ENCODE measurements around the gene ELMO1. TPM values are rescaled to one million over a fixed set of nuclear protein-coding genes. Genes with fewer than 3 reads are reported as not detected.

The ELMO1 gene
- polyA plus RNA-seq, 2 of the 4 experiments (the other 2 are of a cell fraction): 2.3 to 6.1 TPM

GRCh38 chr7:37353949-37354655 is 94.6 kb downstream of the ELMO1 start:
- 82% methylated on average over 5 of the region's 5 CpGs for WGBS (ENCODE audit: missing lambda C conversion rate)
- H3K4me2 ChIP-seq: peak overlapping the region; percentile 28; the same call in 2 of the 3 replicates
- peaks cover 8% of the 10 kb centered on the region; the same call in 2 of the 3 replicates for H3K4me1 ChIP-seq
- H3K27ac ChIP-seq: peak overlapping the region in 1 of 2 experiments; percentile 21; a peak in 1 of 6 replicates
- ChIA-PET POLR2A (no interaction called here), CTCF (interaction anchor here (1.1 to 4.2 kb wide), 2 partner anchors 118 to 126 kb away, joined by 5 to 22 read pairs; no protein-coding TSS in a partner anchor)
- DNase-seq (ENCODE audit: low read depth in 1 of 2, low spot score in 1 of 2) (no peak), FAIRE-seq (no peak), ATAC-seq (no peak)
- no peaks in the 10 kb centered on the region for H3K9me3 ChIP-seq
- H3K4me3 ChIP-seq: no peak overlapping the region
- TF ChIP-seq FOXS1 (CRISPR knock-in tag; IDR thresholded peaks at IDR 0.05) (no peak), ATOH8 (CRISPR knock-in tag; IDR thresholded peaks at IDR 0.05; ENCODE audit: low read depth) (no peak), SMC3 (IDR thresholded peaks at IDR 0.05) (no peak), RNF2 (IDR thresholded peaks at IDR 0.05; ENCODE audit: borderline replicate concordance, low read depth) (no peak), USF2 (IDR thresholded peaks at IDR 0.05) (no peak), BHLHE40 (IDR thresholded peaks at IDR 0.05; ENCODE audit: low read depth, low read length) (no peak), KDM1A (IDR thresholded peaks at IDR 0.05; ENCODE audit: low read depth) (no peak), CHD4 (IDR thresholded peaks at IDR 0.05; ENCODE audit: borderline replicate concordance) (no peak), NPAS2 (CRISPR knock-in tag; IDR thresholded peaks at IDR 0.05; ENCODE audit: borderline replicate concordance) (no peak), ZSCAN20 (CRISPR knock-in tag; IDR thresholded peaks at IDR 0.05) (no peak), SREBF2 (IDR thresholded peaks at IDR 0.05) (no peak), CHD2 (IDR thresholded peaks at IDR 0.05; ENCODE audit: low read length, partially characterized antibody) (no peak), MYC (IDR thresholded peaks at IDR 0.05; ENCODE audit: borderline replicate concordance, low read length) (no peak)
- TF ChIP-seq, protein P1, sequence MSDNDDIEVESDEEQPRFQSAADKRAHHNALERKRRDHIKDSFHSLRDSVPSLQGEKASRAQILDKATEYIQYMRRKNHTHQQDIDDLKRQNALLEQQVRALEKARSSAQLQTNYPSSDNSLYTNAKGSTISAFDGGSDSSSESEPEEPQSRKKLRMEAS (IDR thresholded peaks at IDR 0.05): no peak
- TF ChIP-seq, protein P2, sequence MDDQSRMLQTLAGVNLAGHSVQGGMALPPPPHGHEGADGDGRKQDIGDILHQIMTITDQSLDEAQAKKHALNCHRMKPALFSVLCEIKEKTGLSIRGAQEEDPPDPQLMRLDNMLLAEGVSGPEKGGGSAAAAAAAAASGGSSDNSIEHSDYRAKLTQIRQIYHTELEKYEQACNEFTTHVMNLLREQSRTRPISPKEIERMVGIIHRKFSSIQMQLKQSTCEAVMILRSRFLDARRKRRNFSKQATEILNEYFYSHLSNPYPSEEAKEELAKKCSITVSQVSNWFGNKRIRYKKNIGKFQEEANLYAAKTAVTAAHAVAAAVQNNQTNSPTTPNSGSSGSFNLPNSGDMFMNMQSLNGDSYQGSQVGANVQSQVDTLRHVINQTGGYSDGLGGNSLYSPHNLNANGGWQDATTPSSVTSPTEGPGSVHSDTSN (IDR thresholded peaks at IDR 0.05): no peak
- TF ChIP-seq, protein P3, sequence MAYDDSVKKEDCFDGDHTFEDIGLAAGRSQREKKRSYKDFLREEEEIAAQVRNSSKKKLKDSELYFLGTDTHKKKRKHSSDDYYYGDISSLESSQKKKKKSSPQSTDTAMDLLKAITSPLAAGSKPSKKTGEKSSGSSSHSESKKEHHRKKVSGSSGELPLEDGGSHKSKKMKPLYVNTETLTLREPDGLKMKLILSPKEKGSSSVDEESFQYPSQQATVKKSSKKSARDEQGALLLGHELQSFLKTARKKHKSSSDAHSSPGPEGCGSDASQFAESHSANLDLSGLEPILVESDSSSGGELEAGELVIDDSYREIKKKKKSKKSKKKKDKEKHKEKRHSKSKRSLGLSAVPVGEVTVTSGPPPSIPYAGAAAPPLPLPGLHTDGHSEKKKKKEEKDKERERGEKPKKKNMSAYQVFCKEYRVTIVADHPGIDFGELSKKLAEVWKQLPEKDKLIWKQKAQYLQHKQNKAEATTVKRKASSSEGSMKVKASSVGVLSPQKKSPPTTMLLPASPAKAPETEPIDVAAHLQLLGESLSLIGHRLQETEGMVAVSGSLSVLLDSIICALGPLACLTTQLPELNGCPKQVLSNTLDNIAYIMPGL (CRISPR knock-in tag; IDR thresholded peaks at IDR 0.05; ENCODE audit: borderline replicate concordance): no peak
- TF ChIP-seq, protein P4, sequence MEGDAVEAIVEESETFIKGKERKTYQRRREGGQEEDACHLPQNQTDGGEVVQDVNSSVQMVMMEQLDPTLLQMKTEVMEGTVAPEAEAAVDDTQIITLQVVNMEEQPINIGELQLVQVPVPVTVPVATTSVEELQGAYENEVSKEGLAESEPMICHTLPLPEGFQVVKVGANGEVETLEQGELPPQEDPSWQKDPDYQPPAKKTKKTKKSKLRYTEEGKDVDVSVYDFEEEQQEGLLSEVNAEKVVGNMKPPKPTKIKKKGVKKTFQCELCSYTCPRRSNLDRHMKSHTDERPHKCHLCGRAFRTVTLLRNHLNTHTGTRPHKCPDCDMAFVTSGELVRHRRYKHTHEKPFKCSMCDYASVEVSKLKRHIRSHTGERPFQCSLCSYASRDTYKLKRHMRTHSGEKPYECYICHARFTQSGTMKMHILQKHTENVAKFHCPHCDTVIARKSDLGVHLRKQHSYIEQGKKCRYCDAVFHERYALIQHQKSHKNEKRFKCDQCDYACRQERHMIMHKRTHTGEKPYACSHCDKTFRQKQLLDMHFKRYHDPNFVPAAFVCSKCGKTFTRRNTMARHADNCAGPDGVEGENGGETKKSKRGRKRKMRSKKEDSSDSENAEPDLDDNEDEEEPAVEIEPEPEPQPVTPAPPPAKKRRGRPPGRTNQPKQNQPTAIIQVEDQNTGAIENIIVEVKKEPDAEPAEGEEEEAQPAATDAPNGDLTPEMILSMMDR (IDR thresholded peaks at IDR 0.05): no peak

Measured in A549 (cell line).